K562 (cell line): ENCODE data around the gene GTPBP6. TPM values are rescaled to one million over a fixed set of nuclear protein-coding genes. Genes with fewer than 3 reads are reported as not detected.
A peak's percentile ranks its signal among the peaks of the same experiment; 100 is the strongest.

Source experiments
- BCOR ChIP-seq: fragments of 450-650 bp; IDR thresholded peaks from 2 replicates; pipeline ENCODE4 v1.6.1; 2016
- C11orf30 ChIP-seq: fragments of 450-650 bp; IDR thresholded peaks from 2 replicates; pipeline ENCODE4 v1.6.1; 2016; ENCODE audit warnings: low read depth, mild to moderate bottlenecking
- EZH2 ChIP-seq: IDR thresholded peaks from 2 replicates; pipeline ENCODE4 v1.6.1; 2012; ENCODE audit warnings: low read depth, mild to moderate bottlenecking, inconsistent platforms, low read length, borderline replicate concordance
- FOXJ2 ChIP-seq: fragments of 200-800 bp; sonication (Bioruptor generic); IDR thresholded peaks from 2 replicates; pipeline ENCODE4 v1.6.1; 2016; ENCODE audit warnings: missing genetic modification characterization, missing compliant biosample characterization
- KDM1A ChIP-seq, 2 experiments: fragments of 450-650 bp; IDR thresholded peaks; 2 replicates each; pipeline ENCODE4 v1.6.1; 2016; ENCODE audit warnings: mild to moderate bottlenecking in 2 of 2
- MTA2 ChIP-seq: fragments of 450-650 bp; IDR thresholded peaks from 2 replicates; pipeline ENCODE4 v1.6.1; 2016; ENCODE audit warnings: low read depth
- RREB1 ChIP-seq: fragments of 250-450 bp; sonication (Bioruptor Pico); IDR thresholded peaks from 2 replicates; pipeline ENCODE4 v1.4.0; 2020
- SMARCA4 ChIP-seq: fragments of 450-650 bp; IDR thresholded peaks from 2 replicates; pipeline ENCODE4 v1.6.1; 2016
- TFAP4 ChIP-seq: sonication (generic); formaldehyde crosslinking; IDR thresholded peaks from 2 replicates; pipeline ENCODE4 v1.8.0; 2022; ENCODE audit warnings: missing genetic modification reagents, mild to moderate bottlenecking, moderate library complexity, borderline replicate concordance
- ZNF639 ChIP-seq, 2 experiments: fragments of 200-800 bp in 1 of 2; sonication (Bioruptor generic) in 1 of 2; sonication (generic) in 1 of 2; formaldehyde crosslinking in 1 of 2; IDR thresholded peaks in 1 of 2; conservative IDR thresholded peaks in 1 of 2; 2 replicates each; pipeline versions ENCODE4 v1.5.0 to v1.6.1; 2016 to 2020; ENCODE audit warnings: missing compliant biosample characterization in 1 of 2, missing genetic modification characterization in 1 of 2, missing genetic modification reagents in 1 of 2
- polyA plus RNA-seq, 8 experiments: library from polyadenylated mRNA; depleted of rRNA in 4 of 8; stranded (reverse) in 5 of 8; unstranded in 3 of 8; fragments of >200 nt; fragmentation: Nextera tagmentation in 2 of 8; fragmentation: Illumina TruSeq in 1 of 8; extraction: Ambion mirVana in 2 of 8; extraction: Trizol in 1 of 8; gene quantifications; 2 replicates each; pipeline versions ENCODE4 v1.2.1 to v1.2.3, GENCODE V29; 2011 to 2014; ENCODE audit warnings: inconsistent platforms in 1 of 8, missing spikeins in 1 of 8
- total RNA-seq, 7 experiments: library from RNA; depleted of rRNA in 6 of 7; stranded (reverse); fragments of >200 nt in 6 of 7; fragmentation: Illumina TruSeq in 2 of 7; extraction: Trizol in 2 of 7; gene quantifications; 2 replicates each; pipeline versions ENCODE4 v1.2.1 to v1.2.3, GENCODE V29; 2011 to 2021; ENCODE audit warnings: low replicate concordance in 1 of 7

GTPBP6 gene
- total and polyA plus RNA-seq, 9 of the 15 experiments (the other 6 are each of a cell fraction or from before 2014, with no cell fraction given) = 0.24 to 35.2 (median 8.0) TPM

DNA sequence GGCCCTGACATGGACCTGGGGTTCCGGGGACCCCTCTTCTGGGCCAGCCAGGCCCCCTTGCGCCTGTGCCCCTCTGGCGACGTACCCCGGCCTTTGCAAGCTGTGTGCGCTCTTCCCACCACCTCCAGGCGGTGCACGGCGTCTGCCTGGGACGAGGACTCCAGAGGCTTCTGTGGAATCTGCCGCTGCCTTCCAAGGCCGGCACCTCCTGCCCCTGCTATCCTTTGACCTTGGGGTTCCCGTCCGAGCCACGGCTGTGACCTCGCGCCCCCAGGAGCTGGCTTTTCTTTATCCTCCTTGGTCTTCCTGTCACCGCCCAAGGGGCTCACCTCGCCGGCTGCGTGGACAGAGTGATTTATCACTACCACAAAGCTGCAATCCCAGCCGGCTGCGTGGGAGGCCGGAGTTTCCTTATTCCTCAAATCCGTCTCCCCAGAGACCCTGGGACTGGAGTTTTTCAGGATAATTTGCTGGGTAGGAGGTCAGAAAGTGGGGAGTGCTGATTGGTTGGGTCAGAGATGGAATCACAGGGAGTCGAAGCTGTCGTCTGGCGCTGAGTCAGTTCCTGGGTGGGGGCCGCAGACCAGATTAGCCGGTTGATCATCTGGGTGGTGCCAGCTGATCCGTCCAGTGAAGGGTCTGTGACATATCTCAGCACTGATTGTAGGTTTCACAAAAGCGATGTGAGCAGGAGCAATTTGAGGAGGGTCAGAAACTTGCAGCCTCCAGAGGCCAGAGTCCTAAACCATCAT, 57.3 kb downstream of the GTPBP6 start (continued):
- TF ChIP-seq RREB1 (CRISPR knock-in tag) = no peak
- TF ChIP-seq ZNF639 (CRISPR knock-in tag; conservative IDR thresholded peaks at IDR 0.05 in 1 of 2, IDR thresholded peaks at IDR 0.05 in 1 of 2) = no peak
- peak; percentile 79 to 81 for TF ChIP-seq KDM1A (IDR thresholded peaks at IDR 0.05)
- no peak for TF ChIP-seq FOXJ2 (tag)
- TF ChIP-seq TFAP4 (CRISPR knock-in tag) = peak; percentile 73; the same call in 1 of the 2 replicates
- no peak for TF ChIP-seq MTA2
- TF ChIP-seq EZH2 = no peak
- peak; percentile 30; the same call in 1 of the 2 replicates for TF ChIP-seq SMARCA4
- no peak for TF ChIP-seq C11orf30
- no peak for TF ChIP-seq BCOR
